ENCODE data around the gene C9orf153.
"Not testable (repeated sequence)": the region's sequence is repeated elsewhere in the genome, so short reads cannot be mapped to it uniquely, and the experiment has no call there.

Gene C9orf153

DNA sequence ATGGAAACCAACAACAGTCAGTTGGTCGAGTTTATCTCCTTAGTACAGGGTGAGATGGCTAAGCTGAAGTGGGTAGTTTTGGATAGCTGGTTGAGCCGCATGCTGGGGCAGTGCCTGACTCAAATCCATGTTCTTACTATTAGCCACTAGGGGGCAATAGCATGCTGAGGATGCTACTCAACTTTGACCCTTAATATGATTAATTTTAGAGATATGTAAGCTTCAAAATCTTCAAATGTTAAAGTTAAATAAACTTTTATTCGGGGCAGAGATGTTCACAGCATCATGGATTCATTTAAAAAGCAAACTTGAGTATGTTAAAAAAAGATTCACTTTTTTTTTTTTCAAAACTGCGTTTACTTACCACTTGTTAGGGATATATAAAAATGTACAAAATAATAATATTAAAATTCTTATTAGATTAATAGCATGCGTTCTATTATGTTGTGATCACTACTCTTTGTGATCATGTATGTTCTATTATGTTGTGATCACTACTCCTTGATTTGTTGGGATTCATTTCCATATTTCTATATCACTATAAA is 57.0 kb downstream of the C9orf153 start:
- TF ChIP-seq, protein P1, sequence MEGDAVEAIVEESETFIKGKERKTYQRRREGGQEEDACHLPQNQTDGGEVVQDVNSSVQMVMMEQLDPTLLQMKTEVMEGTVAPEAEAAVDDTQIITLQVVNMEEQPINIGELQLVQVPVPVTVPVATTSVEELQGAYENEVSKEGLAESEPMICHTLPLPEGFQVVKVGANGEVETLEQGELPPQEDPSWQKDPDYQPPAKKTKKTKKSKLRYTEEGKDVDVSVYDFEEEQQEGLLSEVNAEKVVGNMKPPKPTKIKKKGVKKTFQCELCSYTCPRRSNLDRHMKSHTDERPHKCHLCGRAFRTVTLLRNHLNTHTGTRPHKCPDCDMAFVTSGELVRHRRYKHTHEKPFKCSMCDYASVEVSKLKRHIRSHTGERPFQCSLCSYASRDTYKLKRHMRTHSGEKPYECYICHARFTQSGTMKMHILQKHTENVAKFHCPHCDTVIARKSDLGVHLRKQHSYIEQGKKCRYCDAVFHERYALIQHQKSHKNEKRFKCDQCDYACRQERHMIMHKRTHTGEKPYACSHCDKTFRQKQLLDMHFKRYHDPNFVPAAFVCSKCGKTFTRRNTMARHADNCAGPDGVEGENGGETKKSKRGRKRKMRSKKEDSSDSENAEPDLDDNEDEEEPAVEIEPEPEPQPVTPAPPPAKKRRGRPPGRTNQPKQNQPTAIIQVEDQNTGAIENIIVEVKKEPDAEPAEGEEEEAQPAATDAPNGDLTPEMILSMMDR (IDR thresholded peaks at IDR 0.05; ENCODE audit: extremely low read depth, insufficient read depth, missing control alignments), result peak; percentile 85
- DNase-seq (ENCODE audit: low spot score), result peak; percentile 61
- in situ Hi-C loops (cut with MboI; ENCODE audit: low pct_unique_long_range_greater_than_20kb, low sequenced_read_pairs, unreplicated experiment), result no loop called here

DNA sequence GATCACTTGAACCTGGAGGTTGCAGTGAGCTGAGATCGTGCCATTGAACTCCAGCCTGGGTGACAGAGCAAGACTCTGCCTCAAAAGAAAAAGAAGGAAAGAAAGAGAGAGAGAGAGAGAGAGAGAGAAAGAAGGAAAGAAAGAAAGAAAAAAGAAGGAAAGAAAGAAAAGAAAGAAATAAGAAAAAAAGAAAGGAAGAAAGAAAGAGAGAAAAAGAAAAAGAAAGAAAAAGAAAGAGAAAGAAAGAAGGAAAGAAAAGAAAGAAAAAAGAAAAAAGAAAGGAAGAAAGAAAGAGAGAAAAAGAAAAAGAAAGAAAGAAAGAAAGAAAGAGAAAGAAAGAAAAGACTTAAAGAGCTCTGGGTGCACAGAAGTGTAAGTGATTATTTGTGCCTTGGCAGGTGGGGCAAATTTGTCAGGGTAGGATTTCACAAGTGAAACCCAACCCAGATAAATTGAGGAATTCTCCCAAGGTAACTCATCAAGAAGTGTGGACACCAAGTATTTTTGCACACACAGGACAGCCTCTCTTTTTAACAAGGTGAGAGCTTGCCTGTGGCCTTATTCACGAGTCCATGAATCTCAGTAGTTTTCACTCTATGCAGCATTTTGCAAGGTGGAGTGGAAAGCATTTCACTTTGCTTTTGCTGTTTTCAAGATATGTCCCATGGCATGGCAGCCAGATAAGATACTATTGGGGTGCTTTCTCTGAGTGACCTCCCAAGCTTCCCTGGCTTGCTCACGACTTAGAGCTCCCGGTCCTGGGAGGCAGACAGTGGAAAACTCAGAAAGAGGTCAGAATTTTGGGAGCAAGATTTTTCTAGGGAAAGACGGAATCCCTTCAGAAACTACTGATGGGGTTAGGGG is 57.8 kb downstream of the C9orf153 start:
- no peak for DNase-seq (ENCODE audit: low spot score)
- TF ChIP-seq, protein P1 (IDR thresholded peaks at IDR 0.05; ENCODE audit: extremely low read depth, insufficient read depth, missing control alignments), result peak; percentile 0
- in situ Hi-C loops (cut with MboI; ENCODE audit: low pct_unique_long_range_greater_than_20kb, low sequenced_read_pairs, unreplicated experiment), result no loop called here

DNA sequence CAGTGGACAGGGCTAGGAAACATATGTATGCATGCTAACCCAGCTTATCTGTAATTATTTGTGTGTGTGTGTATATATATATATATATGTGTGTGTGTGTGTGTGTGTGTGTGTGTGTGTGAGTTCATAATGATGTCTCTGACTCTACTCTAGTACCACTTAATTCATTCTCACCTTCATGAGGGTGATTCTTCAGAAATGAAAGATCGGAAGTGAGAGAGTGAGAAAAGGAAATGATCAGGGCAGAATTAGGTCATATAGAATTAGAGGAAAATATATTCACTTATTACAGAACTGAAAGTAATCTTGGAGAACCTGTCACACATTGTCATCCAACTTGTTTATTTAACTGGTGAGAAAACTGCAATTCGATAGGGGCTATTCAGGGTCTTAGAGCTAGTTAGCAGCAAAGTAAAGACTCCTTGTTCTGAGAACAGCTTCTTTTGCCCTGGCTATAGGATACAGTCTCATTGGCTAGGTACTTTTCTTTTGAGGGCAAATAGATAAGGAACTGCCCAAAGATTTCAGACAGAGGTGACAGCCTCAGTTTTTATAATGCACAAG is 58.8 kb downstream of the C9orf153 start:
- no peak for DNase-seq (ENCODE audit: low spot score)
- in situ Hi-C loops (cut with MboI; ENCODE audit: low pct_unique_long_range_greater_than_20kb, low sequenced_read_pairs, unreplicated experiment), result no loop called here
- TF ChIP-seq, protein P1 (IDR thresholded peaks at IDR 0.05; ENCODE audit: extremely low read depth, insufficient read depth, missing control alignments), result no peak

DNA sequence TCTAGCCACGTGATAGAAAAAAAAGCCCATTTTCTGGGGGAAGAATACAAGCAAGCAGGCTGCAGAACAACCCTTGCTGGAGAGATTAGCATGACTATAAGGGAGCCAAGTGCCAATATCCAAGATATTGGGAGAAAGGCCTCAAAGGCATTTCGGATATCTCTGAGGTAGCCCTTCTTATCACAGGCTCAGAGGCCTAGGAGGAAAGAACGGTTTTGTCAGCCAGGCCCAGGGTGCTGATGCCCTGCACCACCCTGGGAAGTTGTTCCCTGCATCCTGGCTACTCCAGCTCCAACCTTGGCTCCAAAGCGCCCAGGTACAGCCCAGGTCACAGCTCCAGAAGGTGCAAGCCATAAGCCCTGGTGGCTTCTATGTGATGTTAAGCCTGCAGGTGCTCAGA is 66.4 kb downstream of the C9orf153 start:
- TF ChIP-seq, protein P1 (IDR thresholded peaks at IDR 0.05; ENCODE audit: extremely low read depth, insufficient read depth, missing control alignments), result no peak
- no peak for DNase-seq (ENCODE audit: low spot score)
- in situ Hi-C loops (cut with MboI; ENCODE audit: low pct_unique_long_range_greater_than_20kb, low sequenced_read_pairs, unreplicated experiment), result no loop called here

DNA sequence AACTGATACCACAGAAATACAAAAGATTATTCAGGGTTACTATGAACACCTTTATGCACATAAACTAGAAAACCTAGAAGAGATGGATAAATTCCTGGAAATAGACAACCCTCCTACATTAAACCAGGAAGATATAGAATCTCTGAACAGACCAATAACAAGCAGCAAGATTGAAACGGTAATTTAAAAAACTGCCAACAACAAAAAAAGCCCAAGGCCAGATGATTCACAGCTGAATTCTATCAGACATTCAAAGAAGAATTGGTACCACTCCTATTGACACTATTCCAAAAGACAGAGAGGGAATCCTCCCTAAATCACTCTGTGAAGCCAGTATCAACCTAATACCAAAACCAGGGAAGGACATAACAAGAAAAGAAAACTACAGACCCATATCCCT is 68.8 kb downstream of the C9orf153 start:
- in situ Hi-C loops (cut with MboI; ENCODE audit: low pct_unique_long_range_greater_than_20kb, low sequenced_read_pairs, unreplicated experiment); DNase-seq (ENCODE audit: low spot score): not testable (repeated sequence)

DNA sequence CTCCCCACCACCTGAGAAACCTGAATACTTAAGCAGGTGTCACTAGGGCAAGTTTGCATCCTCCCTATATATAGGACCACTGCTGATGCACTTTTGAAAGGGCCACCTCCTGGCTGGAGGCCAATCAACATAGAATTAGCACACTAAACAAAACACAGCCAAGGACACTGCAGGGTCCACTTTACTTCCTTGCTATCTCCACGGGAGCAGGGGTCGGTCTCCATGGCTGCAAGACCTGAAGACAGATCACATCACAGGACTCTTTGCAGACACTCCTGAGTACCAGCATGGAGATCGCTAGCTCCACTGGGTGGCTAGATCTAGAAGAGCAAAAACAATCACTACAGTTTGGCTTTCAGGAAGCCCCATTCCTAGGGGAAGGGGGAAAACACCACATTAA is 72.3 kb downstream of the C9orf153 start:
- in situ Hi-C loops (cut with MboI; ENCODE audit: low pct_unique_long_range_greater_than_20kb, low sequenced_read_pairs, unreplicated experiment), result no loop called here
- TF ChIP-seq, protein P1 (IDR thresholded peaks at IDR 0.05; ENCODE audit: extremely low read depth, insufficient read depth, missing control alignments), result peak; percentile 16
- no peak for DNase-seq (ENCODE audit: low spot score)

DNA sequence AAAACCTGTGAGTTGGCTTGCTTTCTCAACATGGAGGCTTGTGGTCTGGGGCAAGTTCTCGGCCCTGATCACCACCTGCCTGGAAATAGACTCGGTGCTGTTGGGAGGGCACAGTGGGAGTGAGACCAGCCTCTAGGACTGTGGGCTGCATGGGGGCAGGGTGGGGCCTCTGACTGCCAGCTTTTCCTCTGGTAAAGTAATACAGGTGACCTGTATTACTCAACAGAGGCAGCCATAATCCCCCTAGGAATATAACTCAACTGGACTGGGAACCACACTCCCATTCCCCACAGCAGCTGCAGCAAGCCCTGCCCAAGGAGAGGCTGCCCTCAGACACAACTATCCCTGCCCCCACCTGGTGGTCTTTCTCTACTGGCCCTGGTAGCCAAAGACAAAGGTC is 72.8 kb downstream of the C9orf153 start:
- DNase-seq (ENCODE audit: low spot score), result no peak
- TF ChIP-seq, protein P1 (IDR thresholded peaks at IDR 0.05; ENCODE audit: extremely low read depth, insufficient read depth, missing control alignments), result no peak
- in situ Hi-C loops (cut with MboI; ENCODE audit: low pct_unique_long_range_greater_than_20kb, low sequenced_read_pairs, unreplicated experiment), result no loop called here

Measured in GM13977 (cell line).